Fibroblast of skin of right biceps (primary cell): ENCODE data around the gene TMEM139.

ENCODE experiments used
- DNase-seq: peaks from one replicate; pipeline ENCODE4 v3.0.0-alpha.2; 2013

The TMEM139 gene

GRCh38 chr7:143290293-143290692 lies 5.5 kb downstream of the TMEM139 start:
- no peak for DNase-seq

- no peak for DNase-seq
Observed at GRCh38 chr7:143292876-143293275, 8.1 kb downstream of the TMEM139 start.

GRCh38 chr7:143295870-143296269 lies 11.1 kb downstream of the TMEM139 start:
- DNase-seq = peak; percentile 82

GRCh38 chr7:143296686-143297085 lies 11.9 kb downstream of the TMEM139 start:
- DNase-seq = peak; percentile 19

- peak; percentile 34 for DNase-seq
Observed at GRCh38 chr7:143299346-143299745, 14.6 kb downstream of the TMEM139 start.

GRCh38 chr7:143299840-143300239 lies 15.1 kb downstream of the TMEM139 start:
- DNase-seq = peak; percentile 9

GRCh38 chr7:143300959-143301935 lies 16.5 kb downstream of the TMEM139 start:
- DNase-seq = peak; percentile 15

GRCh38 chr7:143303733-143304132 lies 19.0 kb downstream of the TMEM139 start:
- DNase-seq = no peak

GRCh38 chr7:143304938-143305337 lies 20.2 kb downstream of the TMEM139 start:
- no peak for DNase-seq

GRCh38 chr7:143305423-143306070 lies 20.8 kb downstream of the TMEM139 start:
- DNase-seq = peak; percentile 34

GRCh38 chr7:143308632-143309031 lies 23.9 kb downstream of the TMEM139 start:
- no peak for DNase-seq

- no peak for DNase-seq
Observed at GRCh38 chr7:143314127-143314526, 29.4 kb downstream of the TMEM139 start.

- no peak for DNase-seq
Observed at GRCh38 chr7:143315776-143316175, 31.0 kb downstream of the TMEM139 start, which contains the start of gene CLCN1. TSS of gene CLCN1 (plus strand) at chr7:143316111. CDS start at chr7:143316213, 102 bp downstream.

- DNase-seq = no peak
Observed at GRCh38 chr7:143316492-143316891, 31.7 kb downstream of the TMEM139 start.

- DNase-seq = peak; percentile 34
Observed at GRCh38 chr7:143318661-143319060, 33.9 kb downstream of the TMEM139 start.

- no peak for DNase-seq
Observed at GRCh38 chr7:143320620-143321019, 35.9 kb downstream of the TMEM139 start.

- no peak for DNase-seq
Observed at GRCh38 chr7:143321242-143321641, 36.5 kb downstream of the TMEM139 start.

GRCh38 chr7:143321734-143322133 lies 37.0 kb downstream of the TMEM139 start:
- no peak for DNase-seq

- no peak for DNase-seq
Observed at GRCh38 chr7:143322760-143323633, 38.2 kb downstream of the TMEM139 start.

- DNase-seq = no peak
Observed at GRCh38 chr7:143323653-143324052, 38.9 kb downstream of the TMEM139 start.

- DNase-seq = no peak
Observed at GRCh38 chr7:143325240-143325639, 40.5 kb downstream of the TMEM139 start.

- DNase-seq = no peak
Observed at GRCh38 chr7:143327903-143328302, 43.1 kb downstream of the TMEM139 start.
